ENCODE measurements around the gene ABCC2.
"Not testable (repeated sequence)": the region's sequence is repeated elsewhere in the genome, so short reads cannot be mapped to it uniquely, and the experiment has no call there.

ABCC2 gene

DNA sequence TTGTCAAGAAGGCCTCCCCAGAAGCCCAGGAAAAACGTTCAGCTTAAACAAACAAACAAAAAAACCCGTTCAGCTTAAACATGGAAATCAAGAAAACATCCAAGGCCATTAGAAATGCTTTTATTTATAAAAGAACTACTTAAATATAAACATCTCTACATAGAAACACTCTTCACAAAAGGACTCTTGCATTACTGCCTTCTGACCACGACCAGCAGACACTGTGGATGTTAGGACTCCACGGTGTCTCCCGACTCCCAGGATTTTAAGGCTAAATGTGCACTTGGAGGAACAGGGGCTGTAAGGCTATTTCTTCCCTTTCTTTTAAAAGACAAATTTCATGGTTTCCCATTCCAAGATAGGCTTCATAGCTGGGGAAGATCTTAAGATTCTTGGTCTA lies 93.0 kb downstream of the ABCC2 start:
- H3K9me3 ChIP-seq (ENCODE audit: control insufficient read depth, low read length), result no peaks in the 10 kb centered on the region

DNA sequence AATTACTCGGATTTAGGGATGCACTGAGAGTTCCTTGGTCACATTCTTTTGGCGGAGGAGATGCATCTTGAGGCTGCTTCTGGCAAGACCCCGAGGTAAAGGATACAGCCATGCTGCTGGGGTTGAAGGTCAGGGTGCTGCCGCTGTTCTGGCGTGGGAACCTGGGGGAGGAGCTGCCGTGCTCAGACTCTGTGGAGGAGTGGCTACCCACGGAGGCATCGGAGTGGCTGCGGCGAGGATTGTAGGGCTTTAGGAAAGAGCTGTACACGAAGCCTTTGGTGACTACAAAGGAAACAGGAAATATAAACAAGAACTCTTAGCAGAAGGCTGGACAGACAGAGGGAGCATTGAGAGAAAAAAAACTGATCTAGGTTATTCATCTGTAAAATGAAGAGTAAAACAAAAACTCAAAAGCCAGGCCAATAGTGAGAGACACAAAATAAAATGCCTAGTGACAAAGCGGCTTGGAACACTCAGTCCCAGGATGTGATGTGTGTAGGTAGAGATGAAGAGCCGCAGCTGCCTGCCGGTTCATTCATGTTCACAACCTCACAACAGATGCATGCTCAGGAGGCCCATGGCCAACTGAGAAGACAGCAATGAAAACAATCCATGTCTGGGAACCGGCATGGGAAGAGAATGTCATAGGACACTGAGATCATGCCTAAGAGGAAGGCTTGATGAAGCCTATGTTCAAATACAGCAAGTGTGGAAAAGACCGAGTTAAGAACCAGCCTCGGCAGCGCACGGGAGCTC lies 97.8 kb downstream of the ABCC2 start:
- no peak overlapping the region for H3K27ac ChIP-seq (ENCODE audit: insufficient read depth, low read length, poor library complexity, severe bottlenecking)
- no peak overlapping the region for H3K4me3 ChIP-seq (ENCODE audit: insufficient read depth, low read depth, low read length, poor library complexity, severe bottlenecking)
- DNase-seq, result no peak
- no peaks in the 10 kb centered on the region for H3K27me3 ChIP-seq (replicated peaks; ENCODE audit: control insufficient read depth, insufficient read depth, low read length, poor library complexity, severe bottlenecking)
- H3K4me1 ChIP-seq (ENCODE audit: control insufficient read depth, insufficient read depth, low read length, poor library complexity, severe bottlenecking), result peaks cover 4% of the 10 kb centered on the region
- no peaks in the 10 kb centered on the region for H3K9me3 ChIP-seq (ENCODE audit: control insufficient read depth, low read length)
- H3K36me3 ChIP-seq (ENCODE audit: control insufficient read depth, insufficient read depth, low read length), result no peaks in the 10 kb centered on the region

More for the DNA sequence above, 93.0 kb downstream of the ABCC2 start:
- Histone ChIP-seq H3K27ac (ENCODE audit: insufficient read depth, low read length, poor library complexity, severe bottlenecking) (no peak overlapping the region), H3K36me3 (ENCODE audit: control insufficient read depth, insufficient read depth, low read length) (no peaks in the 10 kb centered on the region), H3K4me1 (ENCODE audit: control insufficient read depth, insufficient read depth, low read length, poor library complexity, severe bottlenecking) (peaks cover 6% of the 10 kb centered on the region), H3K27me3 (replicated peaks; ENCODE audit: control insufficient read depth, insufficient read depth, low read length, poor library complexity, severe bottlenecking) (peaks cover 20% of the 10 kb centered on the region), H3K4me3 (ENCODE audit: insufficient read depth, low read depth, low read length, poor library complexity, severe bottlenecking) (no peak overlapping the region)
- no peak for DNase-seq

DNA sequence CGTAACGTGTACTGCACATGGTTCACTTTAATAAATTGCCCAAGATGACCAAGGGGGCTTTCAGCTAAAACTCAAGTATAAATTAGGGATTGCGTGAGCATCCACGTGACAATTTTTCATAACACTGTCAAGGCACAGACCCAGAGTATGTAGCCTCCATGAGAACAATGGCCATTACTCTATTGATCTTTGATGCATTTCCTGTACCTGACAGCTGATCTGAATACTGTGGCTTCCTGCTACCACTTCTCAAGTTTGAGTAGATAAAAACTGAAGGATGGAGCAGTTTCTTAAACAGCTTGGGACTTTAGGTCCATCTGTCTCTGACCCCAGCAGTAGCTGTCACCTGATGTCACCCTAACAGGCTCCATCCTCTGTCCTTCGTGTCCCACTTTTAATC lies 98.9 kb downstream of the ABCC2 start:
- Histone ChIP-seq H3K36me3 (ENCODE audit: control insufficient read depth, insufficient read depth, low read length) (no peaks in the 10 kb centered on the region), H3K4me3 (ENCODE audit: insufficient read depth, low read depth, low read length, poor library complexity, severe bottlenecking) (no peak overlapping the region), H3K27ac (ENCODE audit: insufficient read depth, low read length, poor library complexity, severe bottlenecking) (no peak overlapping the region), H3K27me3 (replicated peaks; ENCODE audit: control insufficient read depth, insufficient read depth, low read length, poor library complexity, severe bottlenecking) (no peaks in the 10 kb centered on the region), H3K9me3 (ENCODE audit: control insufficient read depth, low read length) (no peaks in the 10 kb centered on the region), H3K4me1 (ENCODE audit: control insufficient read depth, insufficient read depth, low read length, poor library complexity, severe bottlenecking) (peaks cover 4% of the 10 kb centered on the region)
- DNase-seq, result no peak

DNA sequence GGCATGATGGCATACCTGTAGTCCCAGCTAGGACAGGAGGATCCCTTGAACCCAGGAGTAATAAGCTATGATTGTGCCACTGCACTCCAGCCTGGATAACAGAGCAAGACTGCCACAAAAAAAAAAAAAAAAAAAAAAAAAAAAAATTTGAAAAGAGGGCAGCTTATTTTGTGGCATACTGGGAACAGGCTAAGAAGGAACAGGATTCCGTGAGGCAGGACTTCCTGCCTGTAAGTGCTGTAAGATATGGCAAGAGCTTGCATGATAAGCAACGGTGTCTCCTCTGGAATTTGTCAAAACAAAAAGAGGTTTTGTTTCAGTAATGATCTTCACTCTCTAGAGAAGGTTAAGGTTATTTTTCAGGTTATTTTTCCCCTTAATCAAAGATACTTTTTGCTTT lies 101.1 kb downstream of the ABCC2 start:
- Histone ChIP-seq H3K27me3 (replicated peaks; ENCODE audit: control insufficient read depth, insufficient read depth, low read length, poor library complexity, severe bottlenecking) (no peaks in the 10 kb centered on the region), H3K27ac (ENCODE audit: insufficient read depth, low read length, poor library complexity, severe bottlenecking) (no peak overlapping the region), H3K36me3 (ENCODE audit: control insufficient read depth, insufficient read depth, low read length) (no peaks in the 10 kb centered on the region), H3K4me3 (ENCODE audit: insufficient read depth, low read depth, low read length, poor library complexity, severe bottlenecking) (no peak overlapping the region), H3K4me1 (ENCODE audit: control insufficient read depth, insufficient read depth, low read length, poor library complexity, severe bottlenecking) (peaks cover 4% of the 10 kb centered on the region), H3K9me3 (ENCODE audit: control insufficient read depth, low read length) (no peaks in the 10 kb centered on the region)
- no peak for DNase-seq

DNA sequence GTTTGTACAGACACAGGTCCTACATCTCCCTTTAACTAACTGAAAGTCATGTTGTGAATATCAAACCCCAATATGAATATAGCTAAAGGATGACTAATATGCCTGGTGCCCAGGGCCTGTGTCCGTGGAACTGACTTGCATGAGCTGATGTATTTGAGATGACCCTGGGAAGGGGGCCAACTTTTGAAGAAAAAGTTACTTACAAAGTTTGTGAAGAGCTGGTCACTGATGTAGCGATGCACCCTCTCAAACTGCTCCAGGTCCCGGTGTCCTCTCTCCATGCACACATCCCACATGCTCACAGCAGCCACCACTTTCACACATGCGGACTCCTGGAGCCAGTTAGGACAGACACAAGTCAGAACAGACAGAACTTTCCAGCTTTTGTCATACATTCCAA lies 106.2 kb downstream of the ABCC2 start:
- no peak overlapping the region for H3K27ac ChIP-seq (ENCODE audit: insufficient read depth, low read length, poor library complexity, severe bottlenecking)
- H3K9me3 ChIP-seq (ENCODE audit: control insufficient read depth, low read length), result no peaks in the 10 kb centered on the region
- no peaks in the 10 kb centered on the region for H3K36me3 ChIP-seq (ENCODE audit: control insufficient read depth, insufficient read depth, low read length)
- H3K27me3 ChIP-seq (replicated peaks; ENCODE audit: control insufficient read depth, insufficient read depth, low read length, poor library complexity, severe bottlenecking), result no peaks in the 10 kb centered on the region
- H3K4me1 ChIP-seq (ENCODE audit: control insufficient read depth, insufficient read depth, low read length, poor library complexity, severe bottlenecking), result no peaks in the 10 kb centered on the region
- no peak for DNase-seq
- no peak overlapping the region for H3K4me3 ChIP-seq (ENCODE audit: insufficient read depth, low read depth, low read length, poor library complexity, severe bottlenecking)

DNA sequence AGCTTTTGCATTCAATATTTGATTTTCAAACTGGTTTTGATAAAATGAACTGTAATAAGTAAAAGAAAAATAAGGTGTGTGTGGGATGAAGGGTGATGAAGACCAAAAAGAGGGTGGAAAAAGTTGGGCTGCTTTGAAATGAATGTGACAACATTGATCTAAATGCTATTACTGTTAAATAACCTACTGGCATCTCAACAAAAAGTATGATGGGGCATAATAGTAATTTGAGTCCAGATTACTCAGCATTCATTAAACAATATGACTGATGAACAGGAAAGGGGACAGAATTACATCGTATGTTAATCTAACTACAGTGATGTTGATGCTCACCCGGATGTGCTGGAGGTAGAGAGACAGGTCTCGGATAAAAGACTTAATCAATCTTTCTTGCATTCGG lies 112.2 kb downstream of the ABCC2 start:
- Histone ChIP-seq H3K27ac (ENCODE audit: insufficient read depth, low read length, poor library complexity, severe bottlenecking) (no peak overlapping the region), H3K4me1 (ENCODE audit: control insufficient read depth, insufficient read depth, low read length, poor library complexity, severe bottlenecking) (no peaks in the 10 kb centered on the region), H3K36me3 (ENCODE audit: control insufficient read depth, insufficient read depth, low read length) (peaks cover 5% of the 10 kb centered on the region), H3K4me3 (ENCODE audit: insufficient read depth, low read depth, low read length, poor library complexity, severe bottlenecking) (no peak overlapping the region), H3K9me3 (ENCODE audit: control insufficient read depth, low read length) (no peaks in the 10 kb centered on the region), H3K27me3 (replicated peaks; ENCODE audit: control insufficient read depth, insufficient read depth, low read length, poor library complexity, severe bottlenecking) (no peaks in the 10 kb centered on the region)
- no peak for DNase-seq

DNA sequence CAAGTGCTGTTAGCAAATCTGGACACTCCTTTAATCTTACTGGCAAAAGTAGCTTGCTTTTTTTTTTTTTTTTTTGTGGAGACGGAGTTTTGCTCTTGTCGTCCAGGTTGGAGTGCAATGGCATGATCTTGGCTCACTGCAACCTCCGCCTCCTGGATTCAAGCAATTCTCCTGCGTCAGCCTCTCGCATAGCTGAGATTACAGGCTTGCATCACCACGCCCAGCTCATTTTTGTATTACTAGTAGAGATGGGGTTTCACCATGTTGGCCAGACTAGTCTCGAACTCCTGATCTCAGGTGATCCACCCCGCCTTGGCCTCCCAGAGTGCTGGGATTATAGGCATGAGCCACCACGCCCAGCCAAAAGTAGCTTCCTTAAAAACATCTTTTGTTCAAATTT lies 112.6 kb downstream of the ABCC2 start:
- H3K27me3 ChIP-seq (replicated peaks; ENCODE audit: control insufficient read depth, insufficient read depth, low read length, poor library complexity, severe bottlenecking); H3K4me3 ChIP-seq (ENCODE audit: insufficient read depth, low read depth, low read length, poor library complexity, severe bottlenecking); H3K4me1 ChIP-seq (ENCODE audit: control insufficient read depth, insufficient read depth, low read length, poor library complexity, severe bottlenecking); H3K36me3 ChIP-seq (ENCODE audit: control insufficient read depth, insufficient read depth, low read length); H3K9me3 ChIP-seq (ENCODE audit: control insufficient read depth, low read length); DNase-seq; H3K27ac ChIP-seq (ENCODE audit: insufficient read depth, low read length, poor library complexity, severe bottlenecking): not testable (repeated sequence)

DNA sequence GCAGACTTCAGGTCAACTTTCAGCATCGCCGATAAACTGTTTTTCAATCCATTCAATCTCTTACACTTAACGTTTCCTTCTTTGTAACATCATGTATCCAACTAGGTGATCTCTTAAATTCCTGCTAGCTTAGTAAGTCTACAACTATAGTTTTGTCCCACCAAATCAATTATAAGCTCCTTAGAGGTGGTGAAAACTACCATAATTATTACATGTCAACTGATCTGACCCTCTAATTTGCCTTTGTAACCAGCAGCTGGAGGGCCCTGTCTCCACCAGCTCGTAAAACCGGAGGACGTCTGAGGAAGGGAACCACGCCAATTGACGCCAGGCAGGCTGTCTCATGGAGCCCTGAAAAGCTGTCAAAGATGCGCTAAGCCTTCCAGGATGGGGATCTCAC lies 113.4 kb downstream of the ABCC2 start:
- Histone ChIP-seq H3K9me3 (ENCODE audit: control insufficient read depth, low read length) (no peaks in the 10 kb centered on the region), H3K4me1 (ENCODE audit: control insufficient read depth, insufficient read depth, low read length, poor library complexity, severe bottlenecking) (no peaks in the 10 kb centered on the region), H3K27ac (ENCODE audit: insufficient read depth, low read length, poor library complexity, severe bottlenecking) (no peak overlapping the region), H3K4me3 (ENCODE audit: insufficient read depth, low read depth, low read length, poor library complexity, severe bottlenecking) (no peak overlapping the region), H3K36me3 (ENCODE audit: control insufficient read depth, insufficient read depth, low read length) (peaks cover 5% of the 10 kb centered on the region), H3K27me3 (replicated peaks; ENCODE audit: control insufficient read depth, insufficient read depth, low read length, poor library complexity, severe bottlenecking) (no peaks in the 10 kb centered on the region)
- no peak for DNase-seq

All from effector memory CD4-positive, alpha-beta T cell (primary cell).